ENCODE results near the gene CDK16.
A peak's percentile ranks its signal among the peaks of the same experiment; 100 is the strongest.

CDK16 gene

DNA sequence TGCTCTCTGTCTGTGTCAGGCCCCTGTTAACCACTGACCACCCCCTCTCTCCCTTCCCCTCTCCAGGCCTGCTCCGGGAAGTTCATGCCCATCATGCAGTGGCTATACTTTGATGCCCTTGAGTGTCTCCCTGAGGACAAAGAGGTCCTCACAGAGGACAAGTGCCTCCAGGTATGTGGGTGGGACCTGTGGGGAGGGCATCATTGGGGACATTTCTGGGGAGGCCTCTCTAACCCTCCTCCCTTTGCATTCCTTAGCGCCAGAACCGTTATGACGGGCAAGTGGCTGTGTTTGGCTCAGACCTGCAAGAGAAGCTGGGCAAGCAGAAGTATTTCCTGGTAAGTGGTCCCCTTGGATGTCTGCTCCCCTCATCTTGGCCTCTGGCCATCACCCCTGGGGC, 15.6 kb upstream of the CDK16 start:
- no peaks in the 10 kb centered on the region for H3K9me3 ChIP-seq (ENCODE audit: low read length)
- no peak overlapping the region for H2AFZ ChIP-seq (ENCODE audit: low read depth, low read length)
- H3K36me3 ChIP-seq (ENCODE audit: insufficient read depth, low read length): peaks cover 95% of the 10 kb centered on the region
- no peaks in the 10 kb centered on the region for H3K27me3 ChIP-seq (ENCODE audit: insufficient read depth, low read length)
- no peak overlapping the region for H3K4me3 ChIP-seq (ENCODE audit: low read length)
- no peaks in the 10 kb centered on the region for H3K4me1 ChIP-seq (ENCODE audit: insufficient read depth, low read length)

DNA sequence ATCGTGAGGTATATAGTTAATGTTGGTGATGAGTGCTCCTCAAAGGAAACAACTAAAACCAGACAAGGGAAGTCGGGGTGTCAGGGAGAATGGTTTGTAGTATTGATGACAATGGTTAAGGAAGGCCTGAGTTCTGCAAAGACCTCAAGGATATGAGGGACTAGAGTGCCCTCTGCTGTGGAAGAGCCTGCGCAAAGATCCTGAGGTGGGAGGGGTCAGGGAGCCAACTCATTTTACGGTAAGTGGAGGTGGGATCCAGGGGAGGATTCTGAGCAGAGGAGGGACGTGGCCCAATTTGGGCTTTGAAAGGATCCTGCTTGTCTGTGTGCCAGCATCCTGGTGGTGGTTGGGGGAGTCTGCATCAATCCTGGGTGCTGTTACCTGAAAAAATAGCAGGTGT, 13.5 kb upstream of the CDK16 start:
- peaks cover 96% of the 10 kb centered on the region for H3K36me3 ChIP-seq (ENCODE audit: insufficient read depth, low read length)
- peaks cover 1% of the 10 kb centered on the region for H3K9me3 ChIP-seq (ENCODE audit: low read length)

DNA sequence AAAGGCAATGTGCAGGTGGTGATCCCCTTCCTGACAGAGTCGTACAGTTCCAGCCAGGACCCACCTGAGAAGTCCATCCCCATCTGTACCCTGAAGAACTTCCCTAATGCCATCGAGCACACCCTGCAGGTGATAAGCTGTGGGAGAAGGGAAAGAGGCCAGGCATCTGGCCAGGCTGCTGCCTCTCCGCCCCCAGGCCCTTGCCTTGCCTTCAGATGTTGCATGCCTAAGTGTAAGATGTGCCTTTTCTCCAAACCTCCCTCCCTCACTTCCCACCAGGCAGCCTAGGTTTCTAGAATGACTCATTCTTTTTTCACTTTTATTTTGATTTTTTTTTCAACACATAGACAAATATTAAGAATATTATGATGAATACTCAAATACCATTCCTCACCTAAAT, 12.2 kb upstream of the CDK16 start:
- Histone ChIP-seq H3K4me3 (ENCODE audit: low read length) (no peak overlapping the region), H3K27me3 (ENCODE audit: insufficient read depth, low read length) (no peaks in the 10 kb centered on the region), H2AFZ (ENCODE audit: low read depth, low read length) (no peak overlapping the region), H3K9me3 (ENCODE audit: low read length) (peaks cover 2% of the 10 kb centered on the region), H3K36me3 (ENCODE audit: insufficient read depth, low read length) (peaks cover 96% of the 10 kb centered on the region), H3K4me1 (ENCODE audit: insufficient read depth, low read length) (no peaks in the 10 kb centered on the region)

More for the DNA sequence above, 13.5 kb upstream of the CDK16 start:
- no peaks in the 10 kb centered on the region for H3K4me1 ChIP-seq (ENCODE audit: insufficient read depth, low read length)
- H3K27me3 ChIP-seq (ENCODE audit: insufficient read depth, low read length): no peaks in the 10 kb centered on the region
- no peak overlapping the region for H2AFZ ChIP-seq (ENCODE audit: low read depth, low read length)
- no peak overlapping the region for H3K4me3 ChIP-seq (ENCODE audit: low read length)

DNA sequence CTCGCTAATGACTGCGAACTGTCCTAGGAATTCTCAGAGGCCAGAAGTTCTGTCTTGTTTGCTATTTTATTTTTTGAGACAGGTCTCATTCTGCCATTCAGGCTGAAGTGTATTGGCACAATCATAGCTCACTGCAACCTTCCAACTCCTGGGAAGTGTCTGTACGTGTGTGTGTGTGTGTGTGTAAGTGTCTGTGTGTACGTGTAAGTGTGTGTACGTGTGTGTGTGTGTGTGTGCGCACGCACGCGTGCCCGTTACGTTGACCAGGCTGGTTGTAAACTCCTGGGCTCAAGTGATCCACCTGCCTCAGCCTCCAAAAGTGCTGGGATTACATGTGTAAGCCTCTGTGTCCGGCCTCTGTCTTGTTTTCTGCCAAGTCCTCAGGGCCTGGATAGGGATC, 10.4 kb upstream of the CDK16 start:
- Histone ChIP-seq H3K9me3 (ENCODE audit: low read length) (peaks cover 8% of the 10 kb centered on the region), H2AFZ (ENCODE audit: low read depth, low read length) (no peak overlapping the region), H3K4me1 (ENCODE audit: insufficient read depth, low read length) (no peaks in the 10 kb centered on the region), H3K4me3 (ENCODE audit: low read length) (no peak overlapping the region), H3K27me3 (ENCODE audit: insufficient read depth, low read length) (no peaks in the 10 kb centered on the region), H3K36me3 (ENCODE audit: insufficient read depth, low read length) (peaks cover 96% of the 10 kb centered on the region)

DNA sequence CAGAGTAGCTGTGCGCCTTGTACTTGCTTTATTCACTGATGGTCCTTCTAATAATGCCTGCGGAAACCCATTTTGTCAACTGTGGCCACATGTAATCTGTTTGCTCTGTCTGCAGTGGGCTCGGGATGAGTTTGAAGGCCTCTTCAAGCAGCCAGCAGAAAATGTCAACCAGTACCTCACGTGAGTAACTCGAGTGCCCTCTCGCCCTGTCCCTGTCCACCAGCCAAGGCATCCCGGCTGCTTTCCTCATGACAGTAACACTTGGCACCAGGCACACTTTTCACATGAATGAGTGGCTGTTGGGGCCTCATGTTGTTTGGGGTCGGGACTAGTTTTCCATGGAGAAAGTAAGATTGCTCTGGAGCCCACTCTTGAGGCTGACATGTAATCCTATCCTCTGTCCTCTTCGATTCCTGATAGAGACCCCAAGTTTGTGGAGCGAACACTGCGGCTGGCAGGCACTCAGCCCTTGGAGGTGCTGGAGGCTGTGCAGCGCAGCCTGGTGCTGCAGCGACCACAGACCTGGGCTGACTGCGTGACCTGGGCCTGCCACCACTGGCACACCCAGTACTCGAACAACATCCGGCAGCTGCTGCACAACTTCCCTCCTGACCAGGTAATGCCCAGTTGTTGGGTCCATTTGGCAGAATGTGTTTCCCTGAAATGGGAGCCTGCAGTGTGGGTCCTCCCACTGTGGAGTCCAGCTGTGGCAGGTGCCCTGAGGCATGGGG, 8.8 kb upstream of the CDK16 start:
- Histone ChIP-seq H3K27me3 (ENCODE audit: insufficient read depth, low read length) (no peaks in the 10 kb centered on the region), H2AFZ (ENCODE audit: low read depth, low read length) (no peak overlapping the region), H3K4me1 (ENCODE audit: insufficient read depth, low read length) (no peaks in the 10 kb centered on the region), H3K9me3 (ENCODE audit: low read length) (peaks cover 8% of the 10 kb centered on the region), H3K36me3 (ENCODE audit: insufficient read depth, low read length) (peaks cover 95% of the 10 kb centered on the region), H3K4me3 (ENCODE audit: low read length) (no peak overlapping the region)

DNA sequence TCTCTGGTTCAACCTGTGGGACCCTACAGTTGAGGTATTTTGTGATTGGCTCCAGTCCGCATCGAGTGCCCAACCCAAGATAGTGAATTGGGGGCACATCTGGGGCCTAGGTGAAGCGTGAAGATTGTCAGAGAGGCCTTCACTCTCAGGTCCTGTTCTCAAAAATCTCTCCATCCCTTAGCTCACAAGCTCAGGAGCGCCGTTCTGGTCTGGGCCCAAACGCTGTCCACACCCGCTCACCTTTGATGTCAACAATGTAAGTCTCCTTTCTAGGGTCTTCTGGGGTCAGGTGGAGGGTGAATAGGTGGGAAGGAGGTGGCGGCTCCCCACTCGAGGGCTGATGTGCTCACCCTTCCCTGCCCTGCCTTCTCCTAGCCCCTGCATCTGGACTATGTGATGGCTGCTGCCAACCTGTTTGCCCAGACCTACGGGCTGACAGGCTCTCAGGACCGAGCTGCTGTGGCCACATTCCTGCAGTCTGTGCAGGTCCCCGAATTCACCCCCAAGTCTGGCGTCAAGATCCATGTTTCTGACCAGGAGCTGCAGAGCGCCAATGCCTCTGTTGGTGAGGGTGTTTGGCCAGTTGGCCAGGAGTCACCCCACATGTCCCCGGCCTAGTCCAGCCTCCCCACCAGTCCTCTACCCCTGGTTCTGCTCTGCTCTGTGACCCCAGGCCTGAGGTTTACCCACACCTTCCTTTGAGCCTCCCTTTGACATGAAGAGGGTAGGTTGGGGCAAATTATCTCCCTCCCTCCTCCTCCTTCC, 7.6 kb upstream of the CDK16 start:
- H3K36me3 ChIP-seq (ENCODE audit: insufficient read depth, low read length): peaks cover 96% of the 10 kb centered on the region
- H3K4me1 ChIP-seq (ENCODE audit: insufficient read depth, low read length): no peaks in the 10 kb centered on the region
- H3K9me3 ChIP-seq (ENCODE audit: low read length): peaks cover 8% of the 10 kb centered on the region
- no peak overlapping the region for H2AFZ ChIP-seq (ENCODE audit: low read depth, low read length)
- no peak overlapping the region for H3K4me3 ChIP-seq (ENCODE audit: low read length)
- no peaks in the 10 kb centered on the region for H3K27me3 ChIP-seq (ENCODE audit: insufficient read depth, low read length)

DNA sequence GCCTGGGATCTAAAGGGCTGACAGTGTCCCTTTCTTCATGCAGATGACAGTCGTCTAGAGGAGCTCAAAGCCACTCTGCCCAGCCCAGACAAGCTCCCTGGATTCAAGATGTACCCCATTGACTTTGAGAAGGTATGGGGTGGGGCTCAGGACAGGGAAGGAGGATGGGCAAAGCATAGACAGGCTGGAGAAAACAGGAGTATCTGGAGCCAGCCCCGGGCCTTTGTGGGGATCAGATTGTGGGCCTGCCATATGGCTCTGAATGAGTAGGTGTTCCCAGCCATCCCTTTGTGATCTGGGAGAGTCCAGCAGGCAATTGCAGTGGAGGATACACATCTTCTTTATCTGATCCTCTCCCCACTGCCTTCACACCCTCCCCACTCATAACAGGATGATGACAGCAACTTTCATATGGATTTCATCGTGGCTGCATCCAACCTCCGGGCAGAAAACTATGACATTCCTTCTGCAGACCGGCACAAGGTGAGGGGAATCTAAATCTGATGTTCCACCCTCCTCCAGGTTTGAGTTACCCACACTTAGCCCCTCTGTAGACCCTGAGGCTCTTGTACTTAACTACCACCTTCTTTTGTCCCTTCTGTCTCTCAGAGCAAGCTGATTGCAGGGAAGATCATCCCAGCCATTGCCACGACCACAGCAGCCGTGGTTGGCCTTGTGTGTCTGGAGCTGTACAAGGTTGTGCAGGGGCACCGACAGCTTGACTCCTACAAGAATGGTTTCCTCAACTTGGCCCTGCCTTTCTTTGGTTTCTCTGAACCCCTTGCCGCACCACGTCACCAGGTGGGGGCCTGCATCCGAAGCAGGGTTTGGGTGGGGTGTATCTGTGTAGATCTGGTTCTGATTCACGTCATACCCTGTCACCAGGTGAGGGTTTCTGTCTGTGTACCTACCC, 5.8 kb upstream of the CDK16 start:
- Histone ChIP-seq H3K36me3 (ENCODE audit: insufficient read depth, low read length) (peaks cover 86% of the 10 kb centered on the region), H3K9me3 (ENCODE audit: low read length) (peaks cover 8% of the 10 kb centered on the region)

DNA sequence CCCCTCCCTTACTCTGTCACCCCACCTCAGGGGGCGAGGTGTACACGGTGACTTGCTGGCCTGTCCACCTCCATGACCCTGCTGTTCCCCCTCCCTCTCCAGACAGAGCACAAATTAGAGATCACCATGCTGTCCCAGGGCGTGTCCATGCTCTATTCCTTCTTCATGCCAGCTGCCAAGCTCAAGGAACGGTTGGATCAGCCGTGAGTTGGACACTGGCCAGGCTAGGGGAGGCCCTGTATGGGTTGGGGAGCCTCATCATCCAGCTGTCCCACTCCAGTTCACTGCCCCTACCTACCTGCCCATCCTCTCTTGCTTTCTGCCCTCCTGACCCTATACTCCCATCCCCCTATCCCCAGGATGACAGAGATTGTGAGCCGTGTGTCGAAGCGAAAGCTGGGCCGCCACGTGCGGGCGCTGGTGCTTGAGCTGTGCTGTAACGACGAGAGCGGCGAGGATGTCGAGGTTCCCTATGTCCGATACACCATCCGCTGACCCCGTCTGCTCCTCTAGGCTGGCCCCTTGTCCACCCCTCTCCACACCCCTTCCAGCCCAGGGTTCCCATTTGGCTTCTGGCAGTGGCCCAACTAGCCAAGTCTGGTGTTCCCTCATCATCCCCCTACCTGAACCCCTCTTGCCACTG, 3.9 kb upstream of the CDK16 start:
- H3K4me1 ChIP-seq (ENCODE audit: insufficient read depth, low read length): peaks cover 17% of the 10 kb centered on the region
- H3K27me3 ChIP-seq (ENCODE audit: insufficient read depth, low read length): no peaks in the 10 kb centered on the region
- H3K4me3 ChIP-seq (ENCODE audit: low read length): no peak overlapping the region
- H3K36me3 ChIP-seq (ENCODE audit: insufficient read depth, low read length): peaks cover 68% of the 10 kb centered on the region
- no peak overlapping the region for H2AFZ ChIP-seq (ENCODE audit: low read depth, low read length)
- peaks cover 8% of the 10 kb centered on the region for H3K9me3 ChIP-seq (ENCODE audit: low read length)

More for the DNA sequence above, 5.8 kb upstream of the CDK16 start:
- Histone ChIP-seq H2AFZ (ENCODE audit: low read depth, low read length) (no peak overlapping the region), H3K27me3 (ENCODE audit: insufficient read depth, low read length) (no peaks in the 10 kb centered on the region), H3K4me3 (ENCODE audit: low read length) (no peak overlapping the region), H3K4me1 (ENCODE audit: insufficient read depth, low read length) (peaks cover 12% of the 10 kb centered on the region)

DNA sequence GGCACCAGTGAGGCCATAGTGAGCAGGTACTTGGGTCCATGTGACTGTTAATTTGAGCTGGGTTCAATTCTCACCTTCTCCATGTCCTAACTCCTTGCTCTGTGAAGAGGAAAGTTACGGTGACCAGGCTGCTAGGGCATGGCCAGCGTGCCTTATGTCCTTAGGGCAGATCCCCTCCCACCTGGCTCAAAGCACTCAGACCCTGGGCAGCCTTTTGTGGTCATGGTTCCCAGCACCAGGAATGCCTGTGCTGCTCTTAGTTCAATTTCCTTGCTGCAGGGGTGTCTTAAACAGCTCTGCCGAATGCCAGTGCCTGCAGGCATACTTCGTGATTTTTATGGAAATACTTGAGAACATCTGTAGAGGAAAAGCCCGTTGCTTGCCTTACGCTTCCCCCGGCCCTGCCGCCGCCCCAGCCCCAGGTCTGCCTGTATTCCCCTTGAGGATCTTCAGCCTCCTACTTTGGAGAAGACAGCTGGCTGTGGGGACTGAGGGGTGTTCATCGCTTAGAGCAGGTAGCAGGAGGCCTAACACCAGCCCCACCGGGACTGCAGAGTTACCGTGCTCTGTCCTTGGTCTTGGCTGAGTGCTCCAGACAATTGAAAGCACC, 3.1 kb upstream of the CDK16 start:
- Histone ChIP-seq H3K36me3 (ENCODE audit: insufficient read depth, low read length) (peaks cover 60% of the 10 kb centered on the region), H3K27me3 (ENCODE audit: insufficient read depth, low read length) (no peaks in the 10 kb centered on the region), H3K4me1 (ENCODE audit: insufficient read depth, low read length) (peaks cover 25% of the 10 kb centered on the region), H3K4me3 (ENCODE audit: low read length) (no peak overlapping the region), H3K9me3 (ENCODE audit: low read length) (peaks cover 6% of the 10 kb centered on the region), H2AFZ (ENCODE audit: low read depth, low read length) (no peak overlapping the region)

DNA sequence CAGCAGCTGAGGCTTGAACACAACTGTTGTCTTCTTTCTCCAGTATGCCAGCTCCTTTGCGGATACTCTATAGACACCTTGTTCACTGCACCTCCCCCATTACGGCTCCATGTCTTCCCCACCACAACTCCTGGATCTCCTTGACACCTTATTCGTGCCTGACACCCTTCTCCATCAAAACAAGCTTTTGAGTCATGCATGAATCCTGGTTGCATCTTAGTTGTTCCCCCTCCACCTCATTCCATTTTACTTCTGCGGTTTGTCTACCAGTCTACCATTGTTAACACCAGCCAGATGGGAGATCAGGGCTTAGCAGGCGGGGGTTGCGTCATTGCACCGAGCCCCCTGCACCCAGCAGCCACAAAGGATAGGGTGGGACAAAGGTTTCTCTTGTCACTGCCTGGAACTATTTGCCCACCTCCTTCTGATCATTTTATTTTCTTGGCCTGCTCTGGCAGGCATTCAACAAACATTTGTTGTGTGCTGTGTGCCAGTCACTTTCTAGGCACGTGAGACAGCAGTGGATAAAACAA, 2.0 kb upstream of the CDK16 start:
- peaks cover 32% of the 10 kb centered on the region for H3K4me1 ChIP-seq (ENCODE audit: insufficient read depth, low read length)
- H3K36me3 ChIP-seq (ENCODE audit: insufficient read depth, low read length): peaks cover 51% of the 10 kb centered on the region
- H3K27me3 ChIP-seq (ENCODE audit: insufficient read depth, low read length): no peaks in the 10 kb centered on the region
- peaks cover 6% of the 10 kb centered on the region for H3K9me3 ChIP-seq (ENCODE audit: low read length)
- no peak overlapping the region for H2AFZ ChIP-seq (ENCODE audit: low read depth, low read length)
- H3K4me3 ChIP-seq (ENCODE audit: low read length): no peak overlapping the region

DNA sequence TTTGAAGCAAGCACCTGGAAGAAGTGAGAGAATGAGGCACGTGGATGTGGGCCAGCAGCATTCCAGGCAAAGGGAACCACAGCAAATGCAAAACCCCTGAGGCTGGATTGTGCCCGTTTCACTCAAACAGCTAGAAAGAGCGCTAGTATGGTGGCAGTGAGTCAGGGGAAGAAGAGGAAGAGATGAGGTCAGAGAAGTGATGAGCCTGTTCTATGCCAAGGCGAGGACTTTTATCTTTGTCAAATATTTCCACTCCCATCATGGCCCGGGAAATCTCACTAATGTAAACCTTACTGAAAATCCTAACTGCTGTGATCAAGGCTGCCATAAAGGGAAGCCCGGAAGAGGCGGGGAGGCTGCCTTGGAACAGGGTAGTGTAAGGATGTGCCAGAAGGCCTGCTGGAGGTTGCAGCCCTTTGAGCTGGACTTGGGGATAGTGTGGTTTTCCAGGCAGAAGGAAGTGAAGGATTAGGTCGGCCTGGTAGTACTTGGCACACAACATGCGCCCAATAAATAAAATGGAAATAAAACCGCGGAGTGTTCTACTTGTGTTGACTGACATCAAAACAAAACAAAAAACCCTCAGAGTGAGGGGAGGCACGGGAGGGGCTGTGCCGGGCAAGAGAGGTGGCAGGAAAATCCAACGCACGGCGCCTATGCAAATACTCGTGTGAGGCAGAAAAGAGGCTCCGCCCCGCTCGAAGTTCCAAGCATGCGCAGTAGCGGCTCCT, 1.2 kb upstream of the CDK16 start:
- Histone ChIP-seq H3K4me3 (ENCODE audit: low read length) (peak overlapping the region; percentile 33), H3K36me3 (ENCODE audit: insufficient read depth, low read length) (peaks cover 47% of the 10 kb centered on the region), H2AFZ (ENCODE audit: low read depth, low read length) (no peak overlapping the region), H3K9me3 (ENCODE audit: low read length) (peaks cover 5% of the 10 kb centered on the region), H3K4me1 (ENCODE audit: insufficient read depth, low read length) (peaks cover 32% of the 10 kb centered on the region), H3K27me3 (ENCODE audit: insufficient read depth, low read length) (no peaks in the 10 kb centered on the region)
